Skeletal muscle satellite cell (primary cell): ENCODE data around the gene SRP14.
A peak's percentile ranks its signal among the peaks of the same experiment; 100 is the strongest.
"Not testable (repeated sequence)": the region's sequence is repeated elsewhere in the genome, so short reads cannot be mapped to it uniquely, and the experiment has no call there.

Experiments
- H3K27me3 ChIP-seq: 2 replicates; pipeline ENCODE4 v1.7.0; 2013; ENCODE audit warnings: low read length; ENCODE audit not compliant: control insufficient read depth, insufficient read depth
- H3K36me3 ChIP-seq: 2 replicates; pipeline ENCODE4 v1.7.0; 2013; ENCODE audit warnings: mild to moderate bottlenecking, control low read depth, low read length; ENCODE audit not compliant: insufficient read depth
- H3K4me1 ChIP-seq: 2 replicates; pipeline ENCODE4 v1.7.0; 2013; ENCODE audit warnings: low read length; ENCODE audit not compliant: control insufficient read depth, insufficient read depth
- H3K4me2 ChIP-seq: 2 replicates; pipeline ENCODE4 v1.7.0; 2013; ENCODE audit warnings: mild to moderate bottlenecking, low read length
- H3K4me3 ChIP-seq: 2 replicates; pipeline ENCODE4 v1.7.0; 2013; ENCODE audit warnings: low read length
- H3K9ac ChIP-seq: 2 replicates; pipeline ENCODE4 v1.7.0; 2013; ENCODE audit warnings: mild to moderate bottlenecking, low read depth, low read length, moderate library complexity
- H3K9me3 ChIP-seq: replicated peaks from 2 replicates; pipeline ENCODE4 v1.7.0; 2013; ENCODE audit warnings: mild to moderate bottlenecking, control low read depth, low read length

Gene SRP14

GRCh38 chr15:40006646-40007045 lies 32.3 kb downstream of the SRP14 start:
- Histone ChIP-seq H3K4me2 (peak overlapping the region; percentile 73), H3K9ac (peak overlapping the region; percentile 81), H3K27me3 (no peaks in the 10 kb centered on the region), H3K4me1 (peaks cover 52% of the 10 kb centered on the region), H3K4me3 (peak overlapping the region; percentile 45), H3K36me3 (peaks cover 63% of the 10 kb centered on the region), H3K9me3 (no peaks in the 10 kb centered on the region)

DNA sequence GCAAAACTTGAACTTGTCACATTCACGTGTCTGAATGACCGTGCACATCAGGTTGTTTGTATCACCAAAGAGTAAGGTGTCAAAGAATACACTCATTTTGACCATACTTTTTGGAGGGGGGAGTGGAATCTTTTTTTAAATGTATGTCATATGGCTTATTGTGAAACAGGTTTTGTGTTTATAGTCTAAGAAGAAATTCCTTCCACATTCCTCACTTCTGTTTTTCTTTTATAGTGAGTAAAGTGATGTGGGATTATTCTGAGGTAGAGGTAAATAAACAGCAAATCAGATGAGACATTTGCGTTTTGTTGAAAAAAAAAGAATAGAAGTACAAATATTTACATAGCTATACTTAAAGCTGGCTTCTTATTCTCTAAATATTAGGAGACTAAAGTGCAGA lies 33.0 kb downstream of the SRP14 start:
- Histone ChIP-seq H3K36me3 (peaks cover 63% of the 10 kb centered on the region), H3K4me1 (peaks cover 45% of the 10 kb centered on the region), H3K27me3 (no peaks in the 10 kb centered on the region), H3K9ac (peak overlapping the region; percentile 81), H3K4me2 (peak overlapping the region; percentile 73), H3K9me3 (no peaks in the 10 kb centered on the region), H3K4me3 (peak overlapping the region; percentile 45)

- no peak overlapping the region for H3K4me2 ChIP-seq
- H3K27me3 ChIP-seq, result no peaks in the 10 kb centered on the region
- H3K36me3 ChIP-seq, result peaks cover 51% of the 10 kb centered on the region
- H3K9ac ChIP-seq, result no peak overlapping the region
- H3K9me3 ChIP-seq, result no peaks in the 10 kb centered on the region
- H3K4me1 ChIP-seq, result peaks cover 43% of the 10 kb centered on the region
- H3K4me3 ChIP-seq, result no peak overlapping the region
Observed at GRCh38 chr15:40003116-40003916, 35.7 kb downstream of the SRP14 start.

DNA sequence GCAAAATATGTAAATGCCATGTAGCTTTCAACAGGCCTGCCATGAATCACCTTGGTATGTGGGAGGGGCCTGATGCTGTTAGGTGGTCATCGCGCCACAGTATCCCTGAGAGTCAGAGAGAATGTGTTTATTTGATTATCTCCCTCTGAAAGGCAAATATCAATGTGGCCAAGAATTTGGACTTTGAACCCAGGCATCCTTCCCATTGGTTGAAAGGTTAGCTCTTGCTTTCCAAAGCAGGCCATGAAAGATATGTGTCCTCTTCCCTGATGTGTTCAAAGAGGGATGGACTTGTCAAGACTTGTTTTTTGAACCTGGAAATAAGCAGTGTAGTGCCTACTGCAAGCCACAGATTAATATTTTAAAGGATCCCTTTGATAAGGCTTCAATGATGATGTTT lies 36.7 kb downstream of the SRP14 start:
- Histone ChIP-seq H3K36me3 (peaks cover 47% of the 10 kb centered on the region), H3K27me3 (no peaks in the 10 kb centered on the region), H3K4me3 (no peak overlapping the region), H3K9ac (no peak overlapping the region), H3K4me2 (no peak overlapping the region), H3K9me3 (no peaks in the 10 kb centered on the region), H3K4me1 (peaks cover 39% of the 10 kb centered on the region)

DNA sequence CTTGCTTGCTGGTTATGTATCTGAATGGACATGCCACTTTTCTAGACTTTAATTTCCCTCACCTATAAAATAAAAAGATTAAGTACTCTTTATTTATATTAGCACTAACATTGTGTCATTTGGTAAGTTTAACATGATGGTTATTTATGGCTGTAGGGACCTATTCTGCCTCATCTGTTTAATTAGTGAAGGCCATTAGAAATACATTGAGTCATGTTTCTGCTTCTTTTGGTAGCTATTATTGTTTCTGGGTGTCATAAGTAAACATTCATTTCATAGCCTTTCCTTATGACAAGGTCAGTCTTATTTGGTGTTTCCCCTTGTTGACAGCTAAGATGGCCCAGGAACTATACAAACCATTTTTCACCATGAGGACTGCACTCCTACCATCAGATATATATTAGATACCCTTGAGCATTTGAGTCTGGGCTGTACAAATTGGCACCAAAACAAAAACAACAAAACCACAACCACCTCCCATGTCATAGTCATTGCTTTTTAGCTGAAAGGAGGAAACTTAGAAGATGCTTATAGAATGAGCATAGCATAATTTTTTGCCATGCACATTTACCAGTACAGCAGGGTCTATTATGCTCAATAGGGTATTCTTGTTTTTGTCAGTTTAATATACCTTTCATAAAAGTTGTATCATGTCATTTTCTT lies 39.3 kb downstream of the SRP14 start:
- Histone ChIP-seq H3K36me3 (peaks cover 45% of the 10 kb centered on the region), H3K27me3 (no peaks in the 10 kb centered on the region), H3K9me3 (no peaks in the 10 kb centered on the region), H3K4me2 (no peak overlapping the region), H3K4me1 (peaks cover 31% of the 10 kb centered on the region), H3K4me3 (no peak overlapping the region), H3K9ac (no peak overlapping the region)

DNA sequence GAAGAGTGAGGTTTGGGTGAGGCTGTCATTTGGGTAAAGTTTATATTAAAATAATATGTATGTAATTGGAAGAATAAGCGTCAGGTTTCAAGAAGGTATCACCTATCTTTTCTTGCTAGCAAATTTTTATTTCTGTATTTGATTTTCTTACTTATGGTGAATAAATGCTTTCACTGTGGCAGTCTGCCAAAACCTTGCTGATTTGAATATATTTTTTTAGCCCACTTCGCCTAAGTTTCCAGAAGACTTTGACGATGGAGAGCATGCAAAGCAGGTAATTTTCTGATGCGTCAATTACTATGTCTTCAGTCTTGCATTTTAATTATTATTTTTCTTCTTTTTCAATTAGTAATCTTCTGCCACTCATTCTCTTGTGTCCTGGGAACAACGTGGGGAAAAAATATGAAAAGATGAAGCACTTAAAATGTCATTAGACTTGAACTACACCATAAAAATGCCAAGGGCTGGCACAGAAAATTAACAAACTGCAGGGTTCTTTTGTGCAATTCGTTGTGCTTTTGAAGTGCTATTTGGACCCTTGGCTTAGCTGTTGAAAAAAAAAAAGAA lies 40.4 kb downstream of the SRP14 start:
- peaks cover 31% of the 10 kb centered on the region for H3K4me1 ChIP-seq
- no peak overlapping the region for H3K4me2 ChIP-seq
- no peak overlapping the region for H3K9ac ChIP-seq
- H3K36me3 ChIP-seq, result peaks cover 46% of the 10 kb centered on the region
- no peaks in the 10 kb centered on the region for H3K9me3 ChIP-seq
- no peak overlapping the region for H3K4me3 ChIP-seq
- no peaks in the 10 kb centered on the region for H3K27me3 ChIP-seq

GRCh38 chr15:39997639-39998038 lies 41.3 kb downstream of the SRP14 start:
- Histone ChIP-seq H3K4me3 (no peak overlapping the region), H3K9ac (no peak overlapping the region), H3K27me3 (no peaks in the 10 kb centered on the region), H3K4me1 (peaks cover 31% of the 10 kb centered on the region), H3K9me3 (no peaks in the 10 kb centered on the region), H3K36me3 (peaks cover 49% of the 10 kb centered on the region), H3K4me2 (no peak overlapping the region)

GRCh38 chr15:39997031-39997430 lies 42.0 kb downstream of the SRP14 start:
- Histone ChIP-seq H3K36me3 (peaks cover 51% of the 10 kb centered on the region), H3K27me3 (no peaks in the 10 kb centered on the region), H3K9me3 (no peaks in the 10 kb centered on the region), H3K4me3 (no peak overlapping the region), H3K4me2 (no peak overlapping the region), H3K4me1 (peaks cover 31% of the 10 kb centered on the region), H3K9ac (no peak overlapping the region)

GRCh38 chr15:39996228-39996627 lies 42.8 kb downstream of the SRP14 start:
- H3K9me3 ChIP-seq, H3K4me3 ChIP-seq, H3K27me3 ChIP-seq, H3K4me2 ChIP-seq, H3K9ac ChIP-seq: not testable (repeated sequence)
- peaks cover 31% of the 10 kb centered on the region for H3K4me1 ChIP-seq
- H3K36me3 ChIP-seq, result peaks cover 53% of the 10 kb centered on the region

DNA sequence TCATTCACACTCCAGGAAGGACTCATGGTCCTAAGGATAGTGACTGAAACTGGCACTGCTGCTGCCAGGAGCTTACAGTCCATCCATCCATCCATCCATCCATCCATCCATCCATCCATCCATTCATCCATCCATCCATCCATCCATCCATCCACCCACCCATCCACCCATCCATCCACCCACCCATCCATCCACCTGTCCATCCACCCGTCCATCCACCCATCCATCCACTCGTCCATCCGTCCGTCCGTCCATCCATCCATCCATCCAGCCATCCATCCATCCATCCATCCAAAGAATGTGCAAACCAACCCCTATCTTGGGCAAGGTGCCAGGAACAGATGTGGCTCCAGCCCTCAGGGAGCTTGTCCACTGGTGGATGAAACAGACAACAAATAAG lies 46.0 kb downstream of the SRP14 start:
- H3K9me3 ChIP-seq, H3K4me3 ChIP-seq, H3K27me3 ChIP-seq, H3K9ac ChIP-seq, H3K4me2 ChIP-seq: not testable (repeated sequence)
- peaks cover 74% of the 10 kb centered on the region for H3K36me3 ChIP-seq
- peaks cover 18% of the 10 kb centered on the region for H3K4me1 ChIP-seq

DNA sequence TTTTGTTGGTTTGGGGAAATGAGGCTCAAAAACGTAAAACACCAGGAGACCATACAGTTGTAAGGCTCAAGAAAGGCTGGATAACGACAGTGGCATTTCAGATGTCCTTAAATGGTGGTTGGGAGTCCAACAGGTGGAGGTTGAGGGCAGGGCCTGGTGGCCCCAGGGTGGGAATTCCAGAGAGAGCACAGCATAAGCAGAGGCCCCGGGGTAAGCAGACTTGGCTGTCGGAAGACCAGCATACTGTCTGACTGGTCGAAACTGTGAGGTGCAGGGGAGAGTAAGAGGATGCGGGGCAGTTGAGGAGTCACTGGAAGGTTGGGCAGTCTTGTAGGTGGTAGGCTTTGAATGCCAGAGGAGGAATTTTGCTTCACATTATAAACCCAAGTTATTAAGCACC lies 48.3 kb downstream of the SRP14 start:
- no peaks in the 10 kb centered on the region for H3K4me1 ChIP-seq
- H3K9ac ChIP-seq, result no peak overlapping the region
- H3K27me3 ChIP-seq, result no peaks in the 10 kb centered on the region
- H3K9me3 ChIP-seq, result no peaks in the 10 kb centered on the region
- H3K36me3 ChIP-seq, result peaks cover 86% of the 10 kb centered on the region
- H3K4me3 ChIP-seq, result no peak overlapping the region
- H3K4me2 ChIP-seq, result no peak overlapping the region
